Measurements from ENCODE around the gene PDCD6IP. TPM values are rescaled to one million over a fixed set of nuclear protein-coding genes. Genes with fewer than 3 reads are reported as not detected.

Gene PDCD6IP
- total and polyA plus RNA-seq, 2 of the 13 experiments (the other 11 are each of a cell fraction or from before 2014, with no cell fraction given) = 62.5 to 85.6 TPM

DNA sequence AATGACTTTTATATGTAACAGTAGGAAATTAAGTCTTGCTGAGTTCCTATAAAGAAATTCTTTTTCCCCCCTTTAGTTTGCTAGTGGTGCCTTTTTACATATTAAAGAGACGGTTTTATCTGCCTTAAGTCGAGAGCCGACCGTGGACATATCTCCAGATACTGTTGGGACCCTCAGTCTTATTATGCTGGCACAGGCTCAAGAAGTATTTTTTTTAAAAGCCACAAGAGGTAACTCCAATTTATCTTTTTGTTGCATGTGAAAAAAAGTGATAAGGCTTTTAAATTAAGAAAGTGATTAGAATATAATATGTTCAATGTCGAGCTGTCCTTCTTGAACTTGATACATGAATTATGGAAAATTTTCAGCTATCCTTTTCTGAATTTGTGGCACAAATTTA is 26.7 kb downstream of the PDCD6IP start (continued):
- TF ChIP-seq SIN3B (IDR thresholded peaks at IDR 0.05; ENCODE audit: low read length) (no peak), ZNF83 (CRISPR knock-in tag; IDR thresholded peaks at IDR 0.05; ENCODE audit: borderline replicate concordance) (no peak), FOSL2 (CRISPR knock-in tag; IDR thresholded peaks at IDR 0.05) (no peak), SIX1 (CRISPR knock-in tag; IDR thresholded peaks at IDR 0.05; ENCODE audit: borderline replicate concordance) (no peak), MXD4 (CRISPR knock-in tag; IDR thresholded peaks at IDR 0.05) (no peak)

DNA sequence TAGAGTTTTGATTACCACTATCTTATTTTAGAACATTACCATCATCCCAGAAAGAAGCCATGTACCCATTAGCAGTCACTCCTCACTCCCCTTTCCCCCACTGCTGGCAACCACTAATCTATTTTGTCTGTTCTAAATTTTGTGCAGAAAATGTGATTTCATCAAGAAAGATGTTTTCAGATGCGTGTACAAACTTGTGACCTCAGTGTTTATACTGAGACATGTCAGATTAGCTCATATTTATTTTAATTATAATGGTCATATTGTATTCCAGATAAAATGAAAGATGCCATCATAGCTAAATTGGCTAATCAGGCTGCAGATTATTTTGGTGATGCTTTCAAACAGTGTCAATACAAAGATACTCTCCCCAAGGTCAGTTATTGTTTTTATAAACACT is 27.8 kb downstream of the PDCD6IP start:
- no peak overlapping the region for H3K9ac ChIP-seq (ENCODE audit: insufficient read depth, low read depth, low read length)
- ChIA-PET CTCF (ENCODE audit: low intra/inter-chr PET ratio, low total read pairs) (no interaction called here), POLR2A (no interaction called here)
- peaks cover 2% of the 10 kb centered on the region for H3K79me2 ChIP-seq (ENCODE audit: insufficient read depth, low read length)
- TF ChIP-seq XBP1 (CRISPR knock-in tag; IDR thresholded peaks at IDR 0.05) = no peak
- TF ChIP-seq ZSCAN9 (CRISPR knock-in tag; IDR thresholded peaks at IDR 0.05; ENCODE audit: borderline replicate concordance) = no peak
- no peak for TF ChIP-seq ZNF589 (CRISPR knock-in tag; conservative IDR thresholded peaks at IDR 0.05)
- TF ChIP-seq SP1 (IDR thresholded peaks at IDR 0.05) = no peak
- no peak for TF ChIP-seq SP1 (CRISPR knock-in tag; IDR thresholded peaks at IDR 0.05)
- TF ChIP-seq XRCC5 (optimal IDR thresholded peaks at IDR 0.05; ENCODE audit: low read length) = no peak
- no peak for TF ChIP-seq ZNF136 (CRISPR knock-in tag; IDR thresholded peaks at IDR 0.05; ENCODE audit: low read depth)
- TF ChIP-seq ZIK1 (CRISPR knock-in tag; IDR thresholded peaks at IDR 0.05; ENCODE audit: borderline replicate concordance, low read depth) = no peak
- TF ChIP-seq ZNF3 (CRISPR knock-in tag; IDR thresholded peaks at IDR 0.05) = no peak
- no peak for TF ChIP-seq SATB2 (CRISPR knock-in tag; IDR thresholded peaks at IDR 0.05)
- no peak for TF ChIP-seq U2AF2 (IDR thresholded peaks at IDR 0.05; ENCODE audit: low read depth, low read length)
- TF ChIP-seq HIVEP1 (CRISPR knock-in tag; IDR thresholded peaks at IDR 0.05) = no peak
- TF ChIP-seq SOX13 (IDR thresholded peaks at IDR 0.05) = no peak
- TF ChIP-seq SOX13 (CRISPR knock-in tag; conservative IDR thresholded peaks at IDR 0.05 in 1 of 2, IDR thresholded peaks at IDR 0.05 in 1 of 2) = no peak
- TF ChIP-seq ZNF326 (CRISPR knock-in tag; IDR thresholded peaks at IDR 0.05; ENCODE audit: borderline replicate concordance) = no peak
- no peak overlapping the region for H2AFZ ChIP-seq (ENCODE audit: low read length)
- ATAC-seq (no peak), DNase-seq (ENCODE audit: low spot score) (no peak), FAIRE-seq (no peak)
- no peaks in the 10 kb centered on the region for H3K4me1 ChIP-seq (ENCODE audit: insufficient read depth, low read length)
- H3K27me3 ChIP-seq (ENCODE audit: control insufficient read depth in 1 of 2, insufficient read depth in 2 of 2, low read length in 2 of 2) = no peaks in the 10 kb centered on the region
- H3K36me3 ChIP-seq (replicated peaks in 1 of 2; ENCODE audit: control insufficient read depth in 1 of 2, insufficient read depth in 2 of 2, low read length in 2 of 2) = peaks cover 8 to 50% of the 10 kb centered on the region in 2 experiments; a peak in 4 of 5 replicates
- no peaks in the 10 kb centered on the region for H4K20me1 ChIP-seq (ENCODE audit: insufficient read depth, low read length)
- WGBS (ENCODE audit: low lambda C conversion rate) = 98% methylated on average over 1 of the region's 1 CpG
- H3K27ac ChIP-seq (ENCODE audit: extremely low read length, insufficient read depth, low read length) = no peak overlapping the region
- in situ Hi-C loops (cut with HindIII; ENCODE audit: extremely low pct_ligation_motif_present, low pct_unique_long_range_greater_than_20kb) = no loop called here
- intact Hi-C loops (cut with micrococcal nuclease; ENCODE audit: unreplicated experiment) = no loop called here
- BruUV-seq (replicated peaks) = no TSS peak
- no peak overlapping the region for H3K4me2 ChIP-seq (ENCODE audit: low read depth, low read length)
- no peak overlapping the region for H3K4me3 ChIP-seq (replicated peaks in 1 of 3; ENCODE audit: insufficient read depth in 1 of 3, low read depth in 2 of 3, low read length in 3 of 3)
- no peaks in the 10 kb centered on the region for H3K9me3 ChIP-seq (ENCODE audit: low read length)
